Subcutaneous adipose tissue (tissue), 4 donors: Measurements from ENCODE around the gene TRIM24. TPM values are rescaled to one million over a fixed set of nuclear protein-coding genes. Genes with fewer than 3 reads are reported as not detected.

Source experiments
- total RNA-seq, 4 donors: library from RNA; depleted of rRNA; stranded (reverse); fragments of >200 nt; gene quantifications; one replicate each; pipeline ENCODE4 v1.1.0, GENCODE V29; 2016
- TF ChIP-seq, protein P1 (sequence below): fragments of 450-650 bp; IDR thresholded peaks from one replicate; pipeline ENCODE4 v1.5.1; 2016; ENCODE audit warnings: low read depth, mild to moderate bottlenecking, control low read depth, antibody characterized with exemption, moderate library complexity

The TRIM24 gene
- total RNA-seq, 4 donors from 2014 or later: 11.7 to 18.8 (median 15.7) TPM

GRCh38 chr7:138456220-138456619, 3.8 kb upstream of the TRIM24 start:
- TF ChIP-seq, protein P1, sequence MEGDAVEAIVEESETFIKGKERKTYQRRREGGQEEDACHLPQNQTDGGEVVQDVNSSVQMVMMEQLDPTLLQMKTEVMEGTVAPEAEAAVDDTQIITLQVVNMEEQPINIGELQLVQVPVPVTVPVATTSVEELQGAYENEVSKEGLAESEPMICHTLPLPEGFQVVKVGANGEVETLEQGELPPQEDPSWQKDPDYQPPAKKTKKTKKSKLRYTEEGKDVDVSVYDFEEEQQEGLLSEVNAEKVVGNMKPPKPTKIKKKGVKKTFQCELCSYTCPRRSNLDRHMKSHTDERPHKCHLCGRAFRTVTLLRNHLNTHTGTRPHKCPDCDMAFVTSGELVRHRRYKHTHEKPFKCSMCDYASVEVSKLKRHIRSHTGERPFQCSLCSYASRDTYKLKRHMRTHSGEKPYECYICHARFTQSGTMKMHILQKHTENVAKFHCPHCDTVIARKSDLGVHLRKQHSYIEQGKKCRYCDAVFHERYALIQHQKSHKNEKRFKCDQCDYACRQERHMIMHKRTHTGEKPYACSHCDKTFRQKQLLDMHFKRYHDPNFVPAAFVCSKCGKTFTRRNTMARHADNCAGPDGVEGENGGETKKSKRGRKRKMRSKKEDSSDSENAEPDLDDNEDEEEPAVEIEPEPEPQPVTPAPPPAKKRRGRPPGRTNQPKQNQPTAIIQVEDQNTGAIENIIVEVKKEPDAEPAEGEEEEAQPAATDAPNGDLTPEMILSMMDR: no peak

- TF ChIP-seq, protein P1: no peak
Observed at GRCh38 chr7:138458576-138459412, 1.3 kb upstream of the TRIM24 start.

DNA sequence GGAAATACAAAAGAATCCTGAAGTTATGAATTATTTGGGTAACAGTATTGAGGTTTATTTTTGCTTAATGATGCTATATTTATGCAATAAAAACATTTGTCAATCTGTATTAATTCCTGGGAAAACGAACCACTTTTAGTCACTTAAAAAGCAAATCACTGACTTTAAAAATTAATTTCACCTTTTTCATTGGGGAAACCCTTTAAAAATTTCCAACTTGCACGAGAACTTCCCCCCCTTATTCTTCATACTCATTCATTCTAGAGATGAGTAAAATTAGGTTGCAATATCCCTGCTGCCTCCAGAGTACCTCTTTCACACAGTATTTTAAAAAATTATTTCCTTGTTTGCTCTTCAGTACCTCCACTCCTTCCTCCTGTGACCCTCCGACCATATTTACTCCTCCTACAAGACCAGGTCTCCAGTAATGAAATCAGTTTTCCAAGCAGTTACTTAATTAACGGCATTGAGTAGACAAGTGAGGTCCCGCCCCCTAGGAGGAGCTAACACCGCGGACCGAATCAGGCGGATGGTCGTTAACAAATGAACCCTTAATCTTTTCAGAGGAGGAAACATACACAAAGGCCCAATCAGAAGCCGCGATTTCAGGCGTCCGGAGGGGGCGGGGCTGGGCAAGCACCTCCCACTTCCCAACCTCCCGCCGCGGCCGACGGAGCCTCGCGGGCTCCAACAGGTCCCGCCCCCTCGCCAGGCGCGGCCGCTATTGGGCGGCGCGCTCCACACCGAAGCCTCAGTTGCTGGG, 465 bp upstream of the TRIM24 start:
- TF ChIP-seq, protein P1: no peak

DNA sequence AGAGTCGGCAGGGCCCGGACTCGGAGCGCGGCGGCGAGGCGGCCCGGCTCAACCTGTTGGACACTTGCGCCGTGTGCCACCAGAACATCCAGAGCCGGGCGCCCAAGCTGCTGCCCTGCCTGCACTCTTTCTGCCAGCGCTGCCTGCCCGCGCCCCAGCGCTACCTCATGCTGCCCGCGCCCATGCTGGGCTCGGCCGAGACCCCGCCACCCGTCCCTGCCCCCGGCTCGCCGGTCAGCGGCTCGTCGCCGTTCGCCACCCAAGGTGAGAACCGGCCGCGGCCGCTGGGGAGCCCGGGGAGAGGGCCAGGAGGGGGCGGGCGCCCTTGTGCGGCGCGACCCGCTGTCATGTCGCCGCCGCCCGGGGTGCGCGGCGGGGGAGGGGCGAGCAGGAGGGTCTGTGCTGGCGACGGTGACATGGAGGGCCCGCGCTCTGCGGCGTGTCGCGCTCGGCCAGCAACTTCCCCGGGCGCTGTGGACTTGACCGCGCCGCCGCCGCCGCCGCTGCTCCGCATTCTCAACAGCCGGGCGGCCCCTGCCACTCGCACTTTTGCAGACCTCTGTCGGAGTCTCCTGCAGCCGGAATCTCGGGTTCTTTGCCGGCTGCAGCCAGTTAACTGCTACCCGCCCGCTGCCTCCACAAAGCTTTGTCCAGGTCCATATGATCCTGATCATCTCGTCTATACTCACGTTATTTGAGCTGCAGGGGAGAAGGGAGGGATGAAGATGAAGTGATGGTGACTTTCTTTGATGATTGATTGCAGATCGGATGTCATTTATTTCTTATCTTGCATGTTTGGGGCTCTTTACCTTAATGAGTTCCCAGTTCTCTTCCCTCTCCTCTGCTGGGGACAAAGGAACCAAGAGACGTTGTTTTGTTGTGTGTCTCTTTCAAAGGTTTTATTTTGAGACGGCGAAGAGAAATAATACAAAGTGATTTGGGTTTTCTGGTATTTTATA, 869 bp downstream of the TRIM24 start:
- TF ChIP-seq, protein P1: no peak

DNA sequence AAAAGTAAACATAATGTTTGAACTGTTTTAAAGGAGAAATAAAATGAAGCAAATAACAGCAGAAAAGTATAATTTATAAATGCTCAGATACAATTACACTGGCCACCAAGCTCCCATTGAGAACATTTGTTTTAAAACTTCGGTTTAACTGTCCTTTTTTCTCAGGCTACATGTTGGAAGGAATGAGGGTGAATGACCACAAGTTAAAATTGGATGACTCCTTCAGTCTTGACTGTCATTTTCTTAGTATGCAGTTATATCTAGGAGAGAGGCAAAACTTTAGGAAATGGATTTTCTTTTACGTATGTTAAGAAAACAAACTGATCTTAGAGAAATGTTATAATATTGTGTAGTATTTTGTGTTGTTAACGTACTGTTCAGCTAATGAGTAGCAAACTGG, 5.0 kb downstream of the TRIM24 start:
- TF ChIP-seq, protein P1: no peak

DNA sequence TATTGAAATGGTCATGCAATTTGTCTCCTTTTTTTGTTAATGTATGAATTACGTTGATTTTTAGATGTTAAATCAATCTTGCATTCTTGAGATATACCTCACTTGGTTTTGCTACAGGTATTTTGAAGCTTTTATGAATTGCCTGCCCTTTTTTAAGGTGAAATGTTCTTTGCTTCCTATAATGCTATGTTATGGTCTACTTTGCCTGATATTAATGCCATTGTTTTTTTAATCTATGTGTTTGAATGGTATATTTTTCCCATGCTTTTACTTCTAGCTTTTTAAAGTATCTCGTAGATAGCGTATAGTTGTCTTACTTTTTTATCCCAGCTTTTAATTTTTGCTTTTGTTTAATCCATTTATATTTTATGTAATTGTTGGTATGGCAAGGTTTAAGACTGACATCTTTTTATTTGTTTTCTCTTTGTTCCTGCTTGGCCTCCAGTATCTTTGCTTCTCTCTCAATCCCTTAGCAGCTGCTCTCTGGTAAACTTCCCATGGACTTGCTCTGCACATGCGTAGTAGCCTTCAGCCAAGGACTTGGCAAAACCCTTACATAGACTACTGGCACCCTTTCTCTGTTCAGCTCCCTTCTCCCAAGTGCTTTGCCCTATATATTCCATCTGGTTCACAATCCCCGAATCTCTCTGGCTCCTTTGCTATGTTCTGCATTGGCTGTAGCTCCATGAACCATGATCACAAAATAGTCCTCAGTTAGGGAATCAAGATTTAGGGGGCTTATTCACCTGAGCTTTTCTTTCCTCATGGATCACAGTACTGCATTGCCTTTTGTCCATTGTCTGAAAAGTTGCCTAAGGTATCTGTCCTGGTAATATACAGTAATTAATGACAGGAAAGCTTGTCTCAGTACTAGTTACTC, 8.4 kb downstream of the TRIM24 start:
- TF ChIP-seq, protein P1: no peak
